SK-N-SH (cell line): ENCODE results near the gene EIF2S2. TPM values are rescaled to one million over a fixed set of nuclear protein-coding genes. Genes with fewer than 3 reads are reported as not detected.

Experiments
- CTCF ChIA-PET: fragments of 300-600, 350-600 bp; formaldehyde crosslinking; extraction: SDS; loops from one replicate; lab custom pipeline; 2021; lab: Yijun Ruan, JAX
- POLR2A ChIA-PET: fragments of 350-600 bp; sonication (Branson Sonifier 250); formaldehyde crosslinking; extraction: SDS; loops from one replicate; lab custom pipeline; 2020; ENCODE audit warnings: antibody characterized with exemption, inconsistent platforms; lab: Yijun Ruan, JAX
- DNase-seq: peaks from one replicate; pipeline ENCODE4 v3.0.0; 2012
- H2AFZ ChIP-seq: fragments of 200-600 bp; sonication (generic); 2 replicates; pipeline ENCODE4 v1.8.1; 2016; ENCODE audit warnings: antibody characterized with exemption, mild to moderate bottlenecking, low read depth
- H3F3A ChIP-seq: fragments of 200-600 bp; sonication (generic); replicated peaks from 2 replicates; pipeline ENCODE3; 2016; ENCODE audit warnings: antibody characterized with exemption, mild to moderate bottlenecking; ENCODE audit not compliant: insufficient read depth
- H3K27ac ChIP-seq, 2 experiments: fragments of 200-500 bp in 1 of 2; fragments of 200-600 bp in 1 of 2; sonication (Bioruptor generic) in 1 of 2; sonication (generic), shearing (Covaris generic) in 1 of 2; 2 replicates each; pipeline versions ENCODE4 v1.5.1 to v1.6.1; 2014 to 2016; ENCODE audit warnings: low read depth in 2 of 2, inconsistent platforms in 1 of 2, low read length in 1 of 2, mild to moderate bottlenecking in 1 of 2, mixed read lengths in 1 of 2
- H3K27me3 ChIP-seq: fragments of 200-600 bp; sonication (generic), shearing (Covaris generic); 2 replicates; pipeline ENCODE4 v1.6.1; 2016; ENCODE audit warnings: mixed run types; ENCODE audit not compliant: insufficient read depth
- H3K36me3 ChIP-seq, 2 experiments: fragments of 200-500 bp in 1 of 2; fragments of 200-600 bp in 1 of 2; sonication (Bioruptor generic) in 1 of 2; sonication (generic) in 1 of 2; replicated peaks in 1 of 2; 2 replicates each; pipeline versions ENCODE3 to v1.5.1; 2014 to 2016; ENCODE audit warnings: low read length in 1 of 2, mild to moderate bottlenecking in 1 of 2; ENCODE audit not compliant: insufficient read depth in 2 of 2, control insufficient read depth in 1 of 2
- H3K4me1 ChIP-seq, 2 experiments: fragments of 200-500 bp in 1 of 2; fragments of 200-600 bp in 1 of 2; sonication (Bioruptor generic) in 1 of 2; sonication (generic), shearing (Covaris generic) in 1 of 2; 2 replicates each; pipeline versions ENCODE4 v1.5.1 to v1.6.1; 2014 to 2016; ENCODE audit warnings: low read depth in 1 of 2, low read length in 1 of 2, mixed run types in 1 of 2; ENCODE audit not compliant: insufficient read depth in 2 of 2, control insufficient read depth in 1 of 2
- H3K4me2 ChIP-seq: fragments of 200-600 bp; sonication (generic), shearing (Covaris generic); 2 replicates; pipeline ENCODE4 v1.6.1; 2017; ENCODE audit warnings: mixed run types
- H3K4me3 ChIP-seq, 2 experiments: fragments of 200-500 bp in 1 of 2; fragments of 200-600 bp in 1 of 2; sonication (Bioruptor generic) in 1 of 2; sonication (generic), shearing (Covaris generic) in 1 of 2; 2 replicates each; pipeline versions ENCODE4 v1.5.1 to v1.8.1; 2014 to 2016; ENCODE audit warnings: low read depth in 2 of 2, inconsistent platforms in 1 of 2, low read length in 1 of 2, mild to moderate bottlenecking in 1 of 2, mixed read lengths in 1 of 2, moderate library complexity in 1 of 2
- H3K79me2 ChIP-seq: fragments of 200-600 bp; sonication (generic); 2 replicates; pipeline ENCODE4 v1.8.1; 2017; ENCODE audit warnings: mild to moderate bottlenecking; ENCODE audit not compliant: insufficient read depth
- H3K9ac ChIP-seq: fragments of 200-600 bp; sonication (generic); 2 replicates; pipeline ENCODE4 v1.6.1; 2017; ENCODE audit warnings: mixed run types
- H3K9me2 ChIP-seq: fragments of 200-600 bp; sonication (generic); 2 replicates; pipeline ENCODE4 v1.6.1; 2017; ENCODE audit warnings: mixed run types
- H3K9me3 ChIP-seq: fragments of 200-600 bp; sonication (generic); 2 replicates; pipeline ENCODE4 v1.6.1; 2017; ENCODE audit warnings: mixed run types, mild to moderate bottlenecking, moderate library complexity
- H4K20me1 ChIP-seq: fragments of 200-600 bp; sonication (generic); 2 replicates; pipeline ENCODE4 v1.6.1; 2017; ENCODE audit warnings: mild to moderate bottlenecking, mixed run types; ENCODE audit not compliant: insufficient read depth
- CHD2 ChIP-seq: fragments of 150-350 bp; IDR thresholded peaks from 2 replicates; pipeline ENCODE4 v1.6.1; 2018; ENCODE audit warnings: low read length; ENCODE audit not compliant: partially characterized antibody
- EZH2phosphoT487 ChIP-seq: fragments of 200-600 bp; sonication (generic); IDR thresholded peaks from 2 replicates; pipeline ENCODE4 v1.6.1; 2017; ENCODE audit warnings: low read depth, mixed run types, mild to moderate bottlenecking, antibody characterized with exemption, moderate library complexity, borderline replicate concordance
- FOSL2 ChIP-seq: IDR thresholded peaks from 2 replicates; pipeline ENCODE4 v1.4.0; 2012; ENCODE audit warnings: low read depth, mild to moderate bottlenecking, moderate library complexity, borderline replicate concordance
- FOXJ3 ChIP-seq: sonication (generic); formaldehyde crosslinking; IDR thresholded peaks from 2 replicates; pipeline ENCODE4 v1.5.1; 2020; ENCODE audit warnings: mild to moderate bottlenecking, missing genetic modification reagents
- FOXM1 ChIP-seq: IDR thresholded peaks from 2 replicates; pipeline ENCODE4 v1.4.0; 2012; ENCODE audit warnings: low read depth, mild to moderate bottlenecking
- GABPA ChIP-seq: IDR thresholded peaks from 2 replicates; pipeline ENCODE4 v1.4.0; 2012; ENCODE audit warnings: low read depth, mild to moderate bottlenecking
- MXI1 ChIP-seq: IDR thresholded peaks from 2 replicates; pipeline ENCODE4 v1.6.1; 2012; ENCODE audit warnings: mild to moderate bottlenecking, low read depth, low read length, improper control_type of control experiment
- NFIC ChIP-seq: IDR thresholded peaks from 2 replicates; pipeline ENCODE4 v1.4.0; 2012; ENCODE audit warnings: borderline replicate concordance
- POLR2AphosphoS5 ChIP-seq: IDR thresholded peaks from 2 replicates; pipeline ENCODE4 v1.6.1; 2012; ENCODE audit warnings: low read depth, low read length
- RAD21 ChIP-seq: IDR thresholded peaks from 2 replicates; pipeline ENCODE4 v1.6.1; 2012; ENCODE audit warnings: mild to moderate bottlenecking, low read length
- RFX5 ChIP-seq: IDR thresholded peaks from 2 replicates; pipeline ENCODE4 v1.6.1; 2012; ENCODE audit warnings: mild to moderate bottlenecking, improper control_type of control experiment, low read length
- RXRA ChIP-seq: IDR thresholded peaks from 2 replicates; pipeline ENCODE4 v1.4.0; 2012; ENCODE audit warnings: low read depth, mild to moderate bottlenecking, borderline replicate concordance
- SMC3 ChIP-seq: IDR thresholded peaks from 2 replicates; pipeline ENCODE4 v1.6.1; 2012; ENCODE audit warnings: low read depth, low read length, improper control_type of control experiment
- TCF12 ChIP-seq: IDR thresholded peaks from 2 replicates; pipeline ENCODE4 v1.4.0; 2012
- TEAD4 ChIP-seq: IDR thresholded peaks from 2 replicates; pipeline ENCODE4 v1.4.0; 2012; ENCODE audit warnings: mild to moderate bottlenecking, borderline replicate concordance; ENCODE audit not compliant: insufficient read depth
- WGBS: methylation state at CpG from one replicate; pipeline ENCODE4 v1.1.6; 2017; ENCODE audit warnings: low lambda C conversion rate; 5-methylcytosine and 5-hydroxymethylcytosine counted together
- polyA plus RNA-seq, 3 experiments: library from polyadenylated mRNA; depleted of rRNA; stranded (reverse); fragments of >200 nt; gene quantifications; 2 replicates each; pipeline ENCODE4 v1.2.3, GENCODE V29; 2012
- TF ChIP-seq, protein P1 (sequence below): fragments of 150-350 bp; IDR thresholded peaks from 2 replicates; pipeline ENCODE4 v1.6.1; 2016; ENCODE audit warnings: mild to moderate bottlenecking, low read depth, low read length
- TF ChIP-seq, protein P2 (sequence below): fragments of 200-600 bp; sonication (generic); IDR thresholded peaks from 2 replicates; pipeline ENCODE4 v1.6.1; 2017; ENCODE audit warnings: antibody characterized with exemption, mild to moderate bottlenecking, moderate library complexity
- TF ChIP-seq, protein P3 (sequence below): IDR thresholded peaks from 2 replicates; pipeline ENCODE4 v1.4.0; 2012; ENCODE audit warnings: low read depth, borderline replicate concordance
- TF ChIP-seq, protein P4 (sequence below): fragments of 150-350 bp; IDR thresholded peaks from 2 replicates; pipeline ENCODE4 v1.6.1; 2017; ENCODE audit warnings: antibody characterized with exemption, low read length, low read depth, borderline replicate concordance
- TF ChIP-seq, protein P5 (sequence below): IDR thresholded peaks from 2 replicates; pipeline ENCODE4 v1.4.0; 2012; ENCODE audit warnings: low read depth

EIF2S2 gene
- polyA plus RNA-seq, 1 of the 3 experiments (the other 2 are of a cell fraction): 50.7 TPM

DNA sequence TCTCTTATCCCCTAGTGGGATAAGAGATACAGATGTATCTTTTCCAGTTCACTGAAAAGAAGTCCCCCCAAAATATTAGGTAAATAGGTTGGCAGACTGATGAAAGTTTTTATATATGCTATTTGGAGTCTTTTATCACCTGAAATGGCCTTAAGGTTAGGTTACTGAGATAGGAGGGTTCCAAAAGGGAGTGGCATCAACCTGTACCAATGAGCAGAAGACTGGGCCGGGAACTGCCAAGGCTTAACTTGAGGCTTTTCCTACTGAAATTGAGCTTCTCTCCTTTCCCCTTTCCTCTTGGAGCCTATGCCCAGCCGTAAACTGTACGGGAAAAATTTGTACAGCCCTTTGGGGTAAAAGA is 42.0 kb downstream of the EIF2S2 start:
- Histone ChIP-seq H3K9me2 (no peaks in the 10 kb centered on the region), H4K20me1 (peaks cover 84% of the 10 kb centered on the region), H3K9ac (no peak overlapping the region), H2AFZ (no peak overlapping the region), H3K4me2 (no peak overlapping the region), H3K4me1 (peaks cover 4 to 42% of the 10 kb centered on the region in 2 experiments; a peak in 3 of 4 replicates), H3K27me3 (no peaks in the 10 kb centered on the region), H3K9me3 (no peaks in the 10 kb centered on the region), H3K27ac (no peak overlapping the region), H3K79me2 (peaks cover 62% of the 10 kb centered on the region), H3F3A (peaks cover 5% of the 10 kb centered on the region), H3K36me3 (peaks cover 4 to 17% of the 10 kb centered on the region in 2 experiments), H3K4me3 (peak overlapping the region in 1 of 2 experiments; percentile 42; a peak in 1 of 4 replicates)
- ChIA-PET CTCF (interaction anchor here (0.7 to 6.7 kb wide), 48 partner anchors 9 to 402 kb away, joined by 3 to 109 read pairs (median 4); partner anchors contain the start of gene RALY), POLR2A (no interaction called here)
- DNase-seq: no peak
- 92% methylated on average over 3 of the region's 3 CpGs for WGBS
- TF ChIP-seq CHD2 (no peak), TCF12 (no peak)

DNA sequence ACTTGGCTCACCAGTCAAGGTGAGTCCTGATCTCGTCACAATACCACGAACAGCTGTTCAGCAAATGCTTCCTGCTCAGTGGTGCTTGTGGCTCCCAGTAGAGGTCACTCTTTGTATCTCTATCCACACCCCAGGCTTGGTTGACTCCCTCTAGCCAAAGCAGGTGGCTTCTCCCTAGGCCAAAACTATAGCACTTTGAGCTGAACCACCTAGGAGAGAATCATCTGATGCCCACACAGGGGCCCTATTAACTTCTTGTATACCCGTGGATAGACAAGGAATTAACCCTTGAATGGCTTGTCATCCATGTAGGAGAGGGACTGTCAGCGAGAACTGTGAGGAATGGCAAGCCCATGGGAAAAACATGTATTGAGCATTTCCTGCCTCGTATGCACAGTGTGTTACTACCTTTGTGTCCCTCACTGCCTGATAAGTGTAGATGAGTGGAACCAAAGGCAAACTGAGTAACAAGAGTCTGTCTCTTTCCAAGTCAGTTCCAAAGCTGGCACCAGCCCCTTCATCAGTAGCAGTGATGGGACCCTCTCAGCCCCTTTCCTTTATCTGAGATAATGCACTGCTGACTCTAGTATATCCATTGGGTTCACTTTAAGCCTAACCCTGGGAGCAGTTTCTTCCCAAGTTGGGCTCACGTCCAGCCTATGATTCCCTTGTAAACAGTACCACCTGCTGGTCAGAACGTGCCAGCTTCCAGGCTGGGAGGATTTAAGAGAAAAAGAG is 42.5 kb downstream of the EIF2S2 start:
- H3K27ac ChIP-seq: peak overlapping the region in 1 of 2 experiments; percentile 58; a peak in 2 of 4 replicates
- H2AFZ ChIP-seq: no peak overlapping the region
- no peaks in the 10 kb centered on the region for H3K9me3 ChIP-seq
- H3K4me1 ChIP-seq: peaks cover 4 to 45% of the 10 kb centered on the region in 2 experiments; a peak in 3 of 4 replicates
- ChIA-PET POLR2A (interaction anchor here (0.6 to 1.8 kb wide), 2 partner anchors 43 to 87 kb away, joined by 3 to 5 read pairs; partner anchors contain the start of gene EIF2S2), CTCF (interaction anchor here (0.6 to 6.7 kb wide), 61 partner anchors 9 to 402 kb away, joined by 3 to 109 read pairs (median 4); partner anchors contain the start of gene RALY)
- peaks cover 8% of the 10 kb centered on the region for H3F3A ChIP-seq
- H3K36me3 ChIP-seq: peaks cover 4 to 17% of the 10 kb centered on the region in 2 experiments
- WGBS: 35% methylated on average over 5 of the region's 7 CpGs
- no peaks in the 10 kb centered on the region for H3K9me2 ChIP-seq
- H3K27me3 ChIP-seq: no peaks in the 10 kb centered on the region
- peak overlapping the region in 1 of 2 experiments; percentile 42; a peak in 1 of 4 replicates for H3K4me3 ChIP-seq
- H3K4me2 ChIP-seq: no peak overlapping the region
- peaks cover 62% of the 10 kb centered on the region for H3K79me2 ChIP-seq
- no peak overlapping the region for H3K9ac ChIP-seq
- peaks cover 84% of the 10 kb centered on the region for H4K20me1 ChIP-seq
- peak; percentile 80 for DNase-seq
- TF ChIP-seq RXRA: no peak
- peak; percentile 92 for TF ChIP-seq SMC3
- no peak for TF ChIP-seq GABPA
- peak; percentile 75 for TF ChIP-seq NFIC
- no peak for TF ChIP-seq FOXM1
- TF ChIP-seq POLR2AphosphoS5: no peak
- TF ChIP-seq MXI1: no peak
- no peak for TF ChIP-seq FOSL2
- no peak for TF ChIP-seq TCF12
- no peak for TF ChIP-seq FOXJ3 (CRISPR knock-in tag)
- TF ChIP-seq, protein P1, sequence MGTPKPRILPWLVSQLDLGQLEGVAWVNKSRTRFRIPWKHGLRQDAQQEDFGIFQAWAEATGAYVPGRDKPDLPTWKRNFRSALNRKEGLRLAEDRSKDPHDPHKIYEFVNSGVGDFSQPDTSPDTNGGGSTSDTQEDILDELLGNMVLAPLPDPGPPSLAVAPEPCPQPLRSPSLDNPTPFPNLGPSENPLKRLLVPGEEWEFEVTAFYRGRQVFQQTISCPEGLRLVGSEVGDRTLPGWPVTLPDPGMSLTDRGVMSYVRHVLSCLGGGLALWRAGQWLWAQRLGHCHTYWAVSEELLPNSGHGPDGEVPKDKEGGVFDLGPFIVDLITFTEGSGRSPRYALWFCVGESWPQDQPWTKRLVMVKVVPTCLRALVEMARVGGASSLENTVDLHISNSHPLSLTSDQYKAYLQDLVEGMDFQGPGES: no peak
- TF ChIP-seq, protein P2, sequence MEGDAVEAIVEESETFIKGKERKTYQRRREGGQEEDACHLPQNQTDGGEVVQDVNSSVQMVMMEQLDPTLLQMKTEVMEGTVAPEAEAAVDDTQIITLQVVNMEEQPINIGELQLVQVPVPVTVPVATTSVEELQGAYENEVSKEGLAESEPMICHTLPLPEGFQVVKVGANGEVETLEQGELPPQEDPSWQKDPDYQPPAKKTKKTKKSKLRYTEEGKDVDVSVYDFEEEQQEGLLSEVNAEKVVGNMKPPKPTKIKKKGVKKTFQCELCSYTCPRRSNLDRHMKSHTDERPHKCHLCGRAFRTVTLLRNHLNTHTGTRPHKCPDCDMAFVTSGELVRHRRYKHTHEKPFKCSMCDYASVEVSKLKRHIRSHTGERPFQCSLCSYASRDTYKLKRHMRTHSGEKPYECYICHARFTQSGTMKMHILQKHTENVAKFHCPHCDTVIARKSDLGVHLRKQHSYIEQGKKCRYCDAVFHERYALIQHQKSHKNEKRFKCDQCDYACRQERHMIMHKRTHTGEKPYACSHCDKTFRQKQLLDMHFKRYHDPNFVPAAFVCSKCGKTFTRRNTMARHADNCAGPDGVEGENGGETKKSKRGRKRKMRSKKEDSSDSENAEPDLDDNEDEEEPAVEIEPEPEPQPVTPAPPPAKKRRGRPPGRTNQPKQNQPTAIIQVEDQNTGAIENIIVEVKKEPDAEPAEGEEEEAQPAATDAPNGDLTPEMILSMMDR: peak; percentile 92
- TF ChIP-seq, protein P3, sequence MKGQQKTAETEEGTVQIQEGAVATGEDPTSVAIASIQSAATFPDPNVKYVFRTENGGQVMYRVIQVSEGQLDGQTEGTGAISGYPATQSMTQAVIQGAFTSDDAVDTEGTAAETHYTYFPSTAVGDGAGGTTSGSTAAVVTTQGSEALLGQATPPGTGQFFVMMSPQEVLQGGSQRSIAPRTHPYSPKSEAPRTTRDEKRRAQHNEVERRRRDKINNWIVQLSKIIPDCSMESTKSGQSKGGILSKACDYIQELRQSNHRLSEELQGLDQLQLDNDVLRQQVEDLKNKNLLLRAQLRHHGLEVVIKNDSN: no peak
- no peak for TF ChIP-seq TEAD4
- TF ChIP-seq, protein P4, sequence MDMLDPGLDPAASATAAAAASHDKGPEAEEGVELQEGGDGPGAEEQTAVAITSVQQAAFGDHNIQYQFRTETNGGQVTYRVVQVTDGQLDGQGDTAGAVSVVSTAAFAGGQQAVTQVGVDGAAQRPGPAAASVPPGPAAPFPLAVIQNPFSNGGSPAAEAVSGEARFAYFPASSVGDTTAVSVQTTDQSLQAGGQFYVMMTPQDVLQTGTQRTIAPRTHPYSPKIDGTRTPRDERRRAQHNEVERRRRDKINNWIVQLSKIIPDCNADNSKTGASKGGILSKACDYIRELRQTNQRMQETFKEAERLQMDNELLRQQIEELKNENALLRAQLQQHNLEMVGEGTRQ: no peak
- peak; percentile 98 for TF ChIP-seq RAD21
- TF ChIP-seq RFX5: no peak
- no peak for TF ChIP-seq EZH2phosphoT487
- TF ChIP-seq, protein P5, sequence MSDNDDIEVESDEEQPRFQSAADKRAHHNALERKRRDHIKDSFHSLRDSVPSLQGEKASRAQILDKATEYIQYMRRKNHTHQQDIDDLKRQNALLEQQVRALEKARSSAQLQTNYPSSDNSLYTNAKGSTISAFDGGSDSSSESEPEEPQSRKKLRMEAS: no peak
